SU-DHL-6 (cell line): ENCODE measurements around the gene ADAMTS8.

Experiments used
- EZH2phosphoT487 ChIP-seq: fragments of 200-600 bp; sonication (generic), shearing (Covaris generic); conservative IDR thresholded peaks from 2 replicates; pipeline ENCODE4 v1.6.1; 2018; ENCODE audit warnings: mild to moderate bottlenecking, antibody characterized with exemption, low read length, moderate library complexity, mixed read lengths
- TF ChIP-seq, protein P1 (sequence below): fragments of 200-600 bp; sonication (generic); IDR thresholded peaks from one replicate; pipeline ENCODE4 v1.5.1; 2017; ENCODE audit warnings: antibody characterized with exemption, mild to moderate bottlenecking, low read length, moderate library complexity; ENCODE audit not compliant: insufficient read depth, poor library complexity, severe bottlenecking

GRCh38 chr11:130474637-130475400, 46.4 kb upstream of the ADAMTS8 start:
- TF ChIP-seq, protein P1, sequence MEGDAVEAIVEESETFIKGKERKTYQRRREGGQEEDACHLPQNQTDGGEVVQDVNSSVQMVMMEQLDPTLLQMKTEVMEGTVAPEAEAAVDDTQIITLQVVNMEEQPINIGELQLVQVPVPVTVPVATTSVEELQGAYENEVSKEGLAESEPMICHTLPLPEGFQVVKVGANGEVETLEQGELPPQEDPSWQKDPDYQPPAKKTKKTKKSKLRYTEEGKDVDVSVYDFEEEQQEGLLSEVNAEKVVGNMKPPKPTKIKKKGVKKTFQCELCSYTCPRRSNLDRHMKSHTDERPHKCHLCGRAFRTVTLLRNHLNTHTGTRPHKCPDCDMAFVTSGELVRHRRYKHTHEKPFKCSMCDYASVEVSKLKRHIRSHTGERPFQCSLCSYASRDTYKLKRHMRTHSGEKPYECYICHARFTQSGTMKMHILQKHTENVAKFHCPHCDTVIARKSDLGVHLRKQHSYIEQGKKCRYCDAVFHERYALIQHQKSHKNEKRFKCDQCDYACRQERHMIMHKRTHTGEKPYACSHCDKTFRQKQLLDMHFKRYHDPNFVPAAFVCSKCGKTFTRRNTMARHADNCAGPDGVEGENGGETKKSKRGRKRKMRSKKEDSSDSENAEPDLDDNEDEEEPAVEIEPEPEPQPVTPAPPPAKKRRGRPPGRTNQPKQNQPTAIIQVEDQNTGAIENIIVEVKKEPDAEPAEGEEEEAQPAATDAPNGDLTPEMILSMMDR: no peak
- no peak for TF ChIP-seq EZH2phosphoT487
